Activated T-cell treated with anti-CD3 and anti-CD28 coated beads, Interleukin-2, amount 50 U/mL, for 72 hours (primary cell): ENCODE data around the gene PCDHA6. TPM values are rescaled to one million over a fixed set of nuclear protein-coding genes. Genes with fewer than 3 reads are reported as not detected.
"Not testable (repeated sequence)": the region's sequence is repeated elsewhere in the genome, so short reads cannot be mapped to it uniquely, and the experiment has no call there.

Source experiments
- ATAC-seq, 2 donors: fragments of 150-1000 bp; cut with Tn5 transposase; replicated peaks in 1 of 2; 2 replicates each; pipeline ENCODE4 v1.10.0; 2021; ENCODE audit warnings: moderate library complexity in 2 of 2, mild to moderate bottlenecking in 1 of 2
- DNase-seq, 2 donors: peaks; one replicate each; pipeline ENCODE4 v3.0.0; 2021 to 2022; ENCODE audit warnings: mixed read lengths in 1 of 2
- H3K27ac Mint-ChIP-seq: one replicate; pipeline ENCODE4 v1.8.0; 2022; ENCODE audit warnings: mild to moderate bottlenecking, moderate library complexity, mixed read lengths
- H3K27me3 Mint-ChIP-seq: one replicate; pipeline ENCODE4 v1.8.0; 2022; ENCODE audit warnings: low read depth, mixed read lengths
- H3K36me3 Mint-ChIP-seq, 2 donors: one replicate each; pipeline ENCODE4 v1.8.0; 2022; ENCODE audit warnings: mixed read lengths in 2 of 2, mild to moderate bottlenecking in 1 of 2; ENCODE audit not compliant: insufficient read depth in 2 of 2
- H3K4me1 Mint-ChIP-seq: one replicate; pipeline ENCODE4 v1.8.0; 2022; ENCODE audit warnings: low read depth, mixed read lengths
- H3K4me3 Mint-ChIP-seq, 2 donors: one replicate each; pipeline ENCODE4 v1.8.0; 2022; ENCODE audit warnings: mild to moderate bottlenecking in 2 of 2, mixed read lengths in 2 of 2, moderate library complexity in 2 of 2
- H3K9me3 Mint-ChIP-seq, 2 donors: one replicate each; pipeline ENCODE4 v1.8.0; 2022; ENCODE audit warnings: mixed read lengths in 2 of 2
- total RNA-seq, 2 donors: library from RNA; stranded (reverse); gene quantifications; one replicate each; pipeline ENCODE4 v1.2.3, GENCODE V29; 2022

Gene PCDHA6, protein sequence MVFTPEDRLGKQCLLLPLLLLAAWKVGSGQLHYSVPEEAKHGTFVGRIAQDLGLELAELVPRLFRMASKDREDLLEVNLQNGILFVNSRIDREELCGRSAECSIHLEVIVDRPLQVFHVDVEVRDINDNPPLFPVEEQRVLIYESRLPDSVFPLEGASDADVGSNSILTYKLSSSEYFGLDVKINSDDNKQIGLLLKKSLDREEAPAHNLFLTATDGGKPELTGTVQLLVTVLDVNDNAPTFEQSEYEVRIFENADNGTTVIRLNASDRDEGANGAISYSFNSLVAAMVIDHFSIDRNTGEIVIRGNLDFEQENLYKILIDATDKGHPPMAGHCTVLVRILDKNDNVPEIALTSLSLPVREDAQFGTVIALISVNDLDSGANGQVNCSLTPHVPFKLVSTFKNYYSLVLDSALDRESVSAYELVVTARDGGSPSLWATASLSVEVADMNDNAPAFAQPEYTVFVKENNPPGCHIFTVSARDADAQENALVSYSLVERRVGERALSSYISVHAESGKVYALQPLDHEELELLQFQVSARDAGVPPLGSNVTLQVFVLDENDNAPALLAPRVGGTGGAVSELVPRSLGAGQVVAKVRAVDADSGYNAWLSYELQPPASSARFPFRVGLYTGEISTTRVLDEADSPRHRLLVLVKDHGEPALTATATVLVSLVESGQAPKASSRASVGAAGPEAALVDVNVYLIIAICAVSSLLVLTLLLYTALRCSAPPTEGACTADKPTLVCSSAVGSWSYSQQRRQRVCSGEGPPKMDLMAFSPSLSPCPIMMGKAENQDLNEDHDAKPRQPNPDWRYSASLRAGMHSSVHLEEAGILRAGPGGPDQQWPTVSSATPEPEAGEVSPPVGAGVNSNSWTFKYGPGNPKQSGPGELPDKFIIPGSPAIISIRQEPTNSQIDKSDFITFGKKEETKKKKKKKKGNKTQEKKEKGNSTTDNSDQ
- total RNA-seq: not detected

DNA sequence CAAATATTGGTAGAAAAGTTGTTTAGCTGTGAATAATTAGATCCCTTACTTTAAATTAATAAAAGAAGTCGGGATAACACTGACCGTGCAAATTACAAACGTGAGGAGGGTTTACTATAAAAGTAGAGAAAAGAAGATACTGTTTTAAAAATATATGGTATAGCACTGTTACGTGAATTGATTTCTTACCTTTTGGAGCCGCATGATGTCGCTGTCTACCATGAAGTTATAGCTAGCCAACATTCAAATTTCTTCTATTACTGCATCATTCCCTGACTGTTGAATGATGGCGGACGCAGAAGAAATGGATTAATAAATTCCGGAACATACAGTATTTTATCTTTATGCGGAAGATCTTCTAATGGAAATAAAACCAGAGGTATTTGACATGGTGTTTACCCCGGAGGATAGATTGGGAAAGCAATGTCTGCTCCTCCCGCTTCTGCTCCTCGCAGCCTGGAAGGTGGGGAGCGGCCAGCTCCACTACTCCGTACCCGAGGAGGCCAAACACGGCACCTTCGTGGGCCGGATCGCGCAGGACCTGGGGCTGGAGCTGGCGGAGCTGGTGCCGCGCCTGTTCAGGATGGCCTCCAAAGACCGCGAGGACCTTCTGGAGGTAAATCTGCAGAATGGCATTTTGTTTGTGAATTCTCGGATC is at the start of gene PCDHA6:
Gene PCDHA6, plus strand, starts transcription at position 257 of the 658 bp plus-strand sequence. Its CDS starts 132 bp downstream, at position 389.
- Mint-ChIP-seq H3K27ac (no peak within 1 kb of the TSS), H3K4me3 (no peak within 1 kb of the TSS), H3K9me3 (peaks cover 7% of the 10 kb centered on the region in 2 donors), H3K36me3 (peaks cover 0 to 14% of the 10 kb centered on the region in 2 donors), H3K4me1 (no peaks in the 10 kb centered on the region), H3K27me3 (peaks cover 26% of the 10 kb centered on the region)
- DNase-seq (no peak), ATAC-seq (no peak)

DNA sequence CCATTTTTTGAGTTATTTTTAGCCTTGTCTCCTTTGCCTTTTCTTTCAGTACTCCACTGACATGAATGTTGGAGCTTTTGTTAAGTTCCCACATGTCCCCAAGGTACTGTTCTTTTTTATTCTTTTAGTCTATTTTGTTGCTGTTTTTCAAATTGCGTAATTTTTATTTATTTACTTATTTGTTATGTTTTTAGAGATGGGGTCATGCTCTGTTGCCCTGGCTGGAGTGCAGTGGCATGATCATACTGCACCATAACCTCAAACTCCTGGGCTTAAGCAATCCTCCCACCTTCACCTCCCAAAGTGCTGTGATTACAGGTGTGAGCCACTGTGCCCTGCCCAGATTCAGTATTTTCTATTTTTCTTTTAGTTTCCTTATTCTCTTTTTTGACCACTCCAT is 47.2 kb upstream of the PCDHA6 start:
- no peak for ATAC-seq
- no peak for DNase-seq
- Mint-ChIP-seq H3K27ac (no peak overlapping the region), H3K4me3 (no peak overlapping the region), H3K27me3 (no peaks in the 10 kb centered on the region), H3K36me3 (peaks cover 13 to 28% of the 10 kb centered on the region in 2 donors), H3K4me1 (no peaks in the 10 kb centered on the region), H3K9me3 (peaks cover 34 to 37% of the 10 kb centered on the region in 2 donors)

DNA sequence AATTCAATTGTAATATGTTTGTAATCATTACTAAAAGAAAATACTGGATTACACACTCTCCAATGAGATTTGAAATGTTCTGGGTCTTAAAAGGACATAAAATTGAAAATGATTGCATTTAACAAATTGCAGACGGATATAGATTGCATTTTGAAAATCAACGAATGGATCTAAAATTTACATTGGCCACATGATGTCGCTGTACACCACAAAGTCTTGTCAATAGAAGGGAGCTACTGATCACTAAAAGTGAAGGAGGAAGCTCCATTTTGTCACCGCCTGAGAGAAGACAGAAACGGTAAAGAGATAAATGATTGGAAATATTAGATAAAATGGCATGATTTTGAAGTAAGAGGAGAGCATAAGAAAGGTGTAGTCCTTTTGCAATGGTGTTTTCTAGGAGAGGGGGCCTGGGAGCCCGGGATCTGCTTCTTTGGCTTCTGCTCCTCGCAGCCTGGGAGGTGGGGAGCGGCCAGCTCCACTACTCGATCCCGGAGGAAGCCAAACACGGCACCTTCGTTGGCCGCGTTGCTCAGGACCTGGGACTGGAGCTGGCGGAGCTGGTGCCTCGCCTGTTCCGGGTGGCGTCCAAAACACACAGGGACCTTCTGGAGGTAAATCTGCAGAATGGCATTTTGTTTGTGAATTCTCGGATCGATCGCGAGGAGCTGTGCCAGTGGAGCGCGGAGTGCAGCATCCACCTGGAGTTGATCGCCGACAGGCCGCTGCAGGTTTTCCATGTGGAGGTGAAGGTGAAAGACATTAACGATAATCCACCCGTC is 41.7 kb upstream of the PCDHA6 start, which contains the start of gene PCDHA1:
Gene PCDHA1, plus strand, starts transcription at position 236 of the 782 bp plus-strand sequence.
- no peak within 1 kb of the TSS for H3K4me3 Mint-ChIP-seq
- H3K4me1 Mint-ChIP-seq: no peaks in the 10 kb centered on the region
- H3K36me3 Mint-ChIP-seq: peaks cover 9 to 15% of the 10 kb centered on the region in 2 donors
- H3K27ac Mint-ChIP-seq: no peak within 1 kb of the TSS
- DNase-seq (no peak), ATAC-seq (no peak)
- peaks cover 16 to 20% of the 10 kb centered on the region in 2 donors for H3K9me3 Mint-ChIP-seq
- H3K27me3 Mint-ChIP-seq: peaks cover 10% of the 10 kb centered on the region

DNA sequence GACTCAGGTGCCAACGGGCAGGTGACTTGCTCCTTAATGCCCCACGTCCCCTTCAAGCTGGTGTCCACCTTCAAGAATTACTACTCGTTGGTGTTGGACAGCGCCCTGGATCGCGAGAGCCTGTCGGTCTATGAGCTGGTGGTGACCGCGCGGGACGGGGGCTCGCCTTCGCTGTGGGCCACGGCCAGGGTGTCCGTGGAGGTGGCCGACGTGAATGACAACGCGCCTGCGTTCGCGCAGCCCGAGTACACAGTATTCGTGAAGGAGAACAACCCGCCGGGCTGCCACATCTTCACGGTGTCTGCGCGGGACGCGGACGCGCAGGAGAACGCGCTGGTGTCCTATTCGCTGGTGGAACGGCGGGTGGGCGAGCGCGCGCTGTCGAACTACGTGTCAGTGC is 40.3 kb upstream of the PCDHA6 start:
- peaks cover 9 to 11% of the 10 kb centered on the region in 2 donors for H3K36me3 Mint-ChIP-seq
- not testable (repeated sequence) for H3K27me3 Mint-ChIP-seq, H3K4me3 Mint-ChIP-seq, H3K27ac Mint-ChIP-seq, H3K4me1 Mint-ChIP-seq, ATAC-seq, DNase-seq
- peaks cover 7 to 10% of the 10 kb centered on the region in 2 donors for H3K9me3 Mint-ChIP-seq

DNA sequence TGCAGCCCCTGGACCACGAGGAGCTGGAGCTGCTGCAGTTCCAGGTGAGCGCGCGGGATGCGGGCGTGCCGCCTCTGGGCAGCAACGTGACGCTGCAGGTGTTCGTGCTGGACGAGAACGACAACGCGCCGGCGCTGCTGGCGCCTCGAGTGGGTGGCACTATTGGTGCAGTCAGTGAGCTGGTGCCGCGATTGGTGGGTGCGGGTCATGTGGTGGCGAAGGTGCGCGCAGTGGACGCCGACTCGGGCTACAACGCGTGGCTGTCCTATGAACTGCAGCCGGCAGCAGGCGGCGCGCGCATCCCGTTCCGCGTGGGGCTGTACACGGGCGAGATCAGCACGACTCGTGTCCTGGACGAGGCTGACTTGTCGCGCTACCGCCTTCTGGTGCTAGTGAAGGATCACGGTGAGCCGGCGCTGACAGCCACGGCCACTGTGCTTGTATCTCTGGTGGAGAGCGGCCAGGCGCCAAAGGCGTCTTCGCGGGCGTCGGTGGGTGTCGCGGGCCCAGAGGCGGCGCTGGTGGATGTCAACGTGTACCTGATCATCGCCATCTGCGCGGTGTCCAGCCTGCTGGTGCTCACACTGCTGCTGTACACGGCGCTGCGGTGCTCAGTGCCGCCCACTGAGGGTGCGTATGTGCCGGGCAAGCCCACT is 39.8 kb upstream of the PCDHA6 start:
- H3K9me3 Mint-ChIP-seq: peaks cover 5 to 12% of the 10 kb centered on the region in 2 donors
- not testable (repeated sequence) for H3K27ac Mint-ChIP-seq, ATAC-seq, DNase-seq, H3K27me3 Mint-ChIP-seq, H3K4me3 Mint-ChIP-seq, H3K4me1 Mint-ChIP-seq
- H3K36me3 Mint-ChIP-seq: peaks cover 9 to 10% of the 10 kb centered on the region in 2 donors

DNA sequence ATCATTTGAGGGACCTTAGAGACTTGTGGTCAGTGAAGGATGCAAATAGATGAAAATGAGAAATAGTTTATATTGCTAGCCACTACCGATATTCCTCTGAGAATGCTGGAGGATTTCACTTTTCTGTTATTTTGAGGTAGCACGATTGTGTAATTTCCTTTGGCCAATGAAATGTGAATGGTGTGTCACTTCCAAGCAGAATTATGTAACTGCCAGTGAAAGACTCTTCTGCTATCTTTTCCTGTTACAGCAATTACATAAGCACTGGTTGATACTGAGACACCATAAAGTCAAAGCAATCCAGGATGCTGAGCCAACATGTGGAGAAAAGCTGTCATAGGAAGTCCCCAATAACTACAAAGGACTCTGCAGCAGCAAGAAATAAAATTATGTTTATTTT is 36.7 kb upstream of the PCDHA6 start:
- no peak overlapping the region for H3K4me3 Mint-ChIP-seq
- H3K9me3 Mint-ChIP-seq: peaks cover 2 to 9% of the 10 kb centered on the region in 2 donors
- H3K4me1 Mint-ChIP-seq: no peaks in the 10 kb centered on the region
- no peak overlapping the region for H3K27ac Mint-ChIP-seq
- peaks cover 6 to 15% of the 10 kb centered on the region in 2 donors for H3K36me3 Mint-ChIP-seq
- DNase-seq (no peak), ATAC-seq (no peak)
- H3K27me3 Mint-ChIP-seq: peaks cover 6% of the 10 kb centered on the region

DNA sequence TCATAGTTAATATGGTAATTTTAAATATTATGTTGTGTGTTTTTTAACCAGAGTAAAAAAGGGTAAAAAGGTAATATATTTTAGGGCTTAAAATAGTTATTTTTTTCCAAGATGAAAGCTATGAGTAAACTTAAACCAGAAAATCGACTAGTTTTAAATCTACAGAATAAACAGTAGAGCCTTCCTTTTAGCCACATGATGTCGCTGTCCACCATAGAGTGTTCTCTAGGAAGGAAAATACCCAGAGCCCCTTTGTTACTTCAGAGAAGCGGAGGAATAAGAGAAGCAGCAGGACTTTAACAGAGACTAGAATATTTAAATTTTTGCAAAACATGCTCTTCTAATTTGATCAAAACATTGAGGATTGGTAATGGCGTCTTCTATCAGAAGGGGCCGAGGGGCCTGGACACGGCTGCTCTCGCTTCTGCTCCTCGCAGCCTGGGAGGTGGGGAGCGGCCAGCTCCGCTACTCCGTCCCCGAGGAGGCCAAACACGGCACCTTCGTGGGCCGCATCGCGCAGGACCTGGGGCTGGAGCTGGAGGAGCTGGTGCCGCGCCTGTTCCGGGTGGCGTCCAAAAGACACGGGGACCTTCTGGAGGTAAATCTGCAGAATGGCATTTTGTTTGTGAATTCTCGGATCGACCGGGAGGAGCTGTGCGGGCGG is 33.0 kb upstream of the PCDHA6 start, which contains the start of gene PCDHA2:
Gene PCDHA2, plus strand, starts transcription at position 258 of the 664 bp plus-strand sequence.
- ATAC-seq (no peak), DNase-seq (no peak)
- H3K4me1 Mint-ChIP-seq: no peaks in the 10 kb centered on the region
- peaks cover 2% of the 10 kb centered on the region for H3K27me3 Mint-ChIP-seq
- peaks cover 1 to 12% of the 10 kb centered on the region in 2 donors for H3K36me3 Mint-ChIP-seq
- H3K9me3 Mint-ChIP-seq: peaks cover 2 to 6% of the 10 kb centered on the region in 2 donors
- H3K4me3 Mint-ChIP-seq: no peak within 1 kb of the TSS
- H3K27ac Mint-ChIP-seq: no peak within 1 kb of the TSS

DNA sequence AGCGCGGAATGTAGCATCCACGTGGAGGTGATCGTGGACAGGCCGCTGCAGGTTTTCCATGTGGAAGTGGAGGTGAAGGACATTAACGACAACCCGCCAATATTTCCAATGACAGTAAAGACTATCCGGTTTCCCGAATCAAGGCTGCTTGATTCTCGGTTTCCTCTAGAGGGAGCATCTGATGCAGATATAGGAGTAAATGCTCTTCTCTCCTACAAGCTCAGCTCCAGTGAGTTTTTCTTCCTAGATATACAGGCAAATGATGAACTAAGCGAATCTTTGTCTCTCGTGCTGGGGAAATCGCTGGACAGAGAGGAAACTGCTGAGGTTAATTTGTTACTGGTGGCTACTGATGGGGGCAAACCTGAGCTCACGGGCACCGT is 32.5 kb upstream of the PCDHA6 start:
- no peak for DNase-seq
- H3K4me3 Mint-ChIP-seq: no peak overlapping the region
- ATAC-seq: no peak
- no peaks in the 10 kb centered on the region for H3K4me1 Mint-ChIP-seq
- H3K36me3 Mint-ChIP-seq: peaks cover 1 to 11% of the 10 kb centered on the region in 2 donors
- peaks cover 7% of the 10 kb centered on the region for H3K27me3 Mint-ChIP-seq
- H3K27ac Mint-ChIP-seq: no peak overlapping the region
- peaks cover 2 to 6% of the 10 kb centered on the region in 2 donors for H3K9me3 Mint-ChIP-seq

DNA sequence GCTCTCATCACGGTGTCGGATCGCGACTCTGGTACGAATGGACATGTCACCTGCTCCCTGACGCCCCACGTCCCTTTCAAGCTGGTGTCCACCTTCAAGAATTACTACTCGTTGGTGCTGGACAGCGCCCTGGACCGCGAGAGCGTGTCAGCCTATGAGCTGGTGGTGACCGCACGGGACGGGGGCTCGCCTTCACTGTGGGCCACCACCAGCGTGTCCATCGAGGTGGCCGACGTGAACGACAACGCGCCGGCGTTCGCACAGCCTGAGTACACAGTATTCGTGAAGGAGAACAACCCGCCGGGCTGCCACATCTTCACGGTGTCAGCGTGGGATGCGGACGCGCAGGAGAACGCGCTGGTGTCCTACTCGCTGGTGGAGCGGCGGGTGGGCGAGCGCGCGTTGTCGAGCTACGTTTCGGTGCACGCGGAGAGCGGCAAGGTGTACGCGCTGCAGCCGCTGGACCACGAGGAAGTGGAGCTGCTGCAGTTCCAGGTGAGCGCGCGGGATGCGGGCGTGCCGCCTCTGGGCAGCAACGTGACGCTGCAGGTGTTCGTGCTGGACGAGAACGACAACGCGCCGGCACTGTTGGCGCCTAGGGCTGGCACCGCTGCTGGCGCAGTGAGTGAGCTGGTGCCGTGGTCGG is 31.6 kb upstream of the PCDHA6 start:
- not testable (repeated sequence) for H3K27ac Mint-ChIP-seq, H3K4me1 Mint-ChIP-seq, DNase-seq, ATAC-seq, H3K9me3 Mint-ChIP-seq, H3K27me3 Mint-ChIP-seq, H3K4me3 Mint-ChIP-seq
- peaks cover 1 to 12% of the 10 kb centered on the region in 2 donors for H3K36me3 Mint-ChIP-seq

DNA sequence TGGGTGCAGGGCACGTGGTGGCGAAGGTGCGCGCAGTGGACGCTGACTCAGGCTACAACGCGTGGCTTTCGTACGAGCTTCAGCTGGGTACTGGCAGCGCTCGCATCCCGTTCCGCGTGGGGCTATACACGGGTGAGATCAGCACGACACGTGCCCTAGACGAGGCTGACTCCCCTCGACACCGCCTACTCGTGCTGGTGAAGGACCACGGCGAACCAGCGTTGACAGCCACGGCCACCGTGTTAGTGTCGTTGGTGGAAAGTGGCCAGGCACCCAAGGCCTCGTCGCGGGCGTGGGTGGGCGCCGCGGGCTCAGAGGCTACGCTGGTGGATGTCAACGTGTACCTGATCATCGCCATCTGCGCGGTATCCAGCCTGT is 31.1 kb upstream of the PCDHA6 start:
- DNase-seq: no peak
- no peak for ATAC-seq
- no peak overlapping the region for H3K27ac Mint-ChIP-seq
- peaks cover 1 to 14% of the 10 kb centered on the region in 2 donors for H3K36me3 Mint-ChIP-seq
- H3K4me3 Mint-ChIP-seq: no peak overlapping the region
- H3K9me3 Mint-ChIP-seq: peaks cover 0 to 6% of the 10 kb centered on the region in 2 donors
- H3K27me3 Mint-ChIP-seq: peaks cover 7% of the 10 kb centered on the region
- H3K4me1 Mint-ChIP-seq: no peaks in the 10 kb centered on the region
